Subcutaneous adipose tissue (tissue), 4 donors: ENCODE measurements around the gene POU2F1. TPM values are rescaled to one million over a fixed set of nuclear protein-coding genes. Genes with fewer than 3 reads are reported as not detected.

Source experiments
- CTCF ChIP-seq: fragments of 450-650 bp; IDR thresholded peaks from one replicate; pipeline ENCODE4 v1.5.1; 2016; ENCODE audit warnings: low read depth, mild to moderate bottlenecking, control low read depth, antibody characterized with exemption, moderate library complexity
- total RNA-seq, 4 donors: library from RNA; depleted of rRNA; stranded (reverse); fragments of >200 nt; gene quantifications; one replicate each; pipeline ENCODE4 v1.1.0, GENCODE V29; 2016

POU2F1 gene
- total RNA-seq, 4 donors from 2014 or later, result 17.1 to 40.6 (median 20.5) TPM

GRCh38 chr1:167472752-167473521 lies 252.3 kb downstream of the POU2F1 start:
- TF ChIP-seq CTCF, result no peak

- TF ChIP-seq CTCF, result no peak
Measured at GRCh38 chr1:167473761-167474160, 253.1 kb downstream of the POU2F1 start.

- TF ChIP-seq CTCF, result no peak
Measured at GRCh38 chr1:167474191-167474641, 253.5 kb downstream of the POU2F1 start.

GRCh38 chr1:167476061-167476460 lies 255.4 kb downstream of the POU2F1 start:
- no peak for TF ChIP-seq CTCF

Other genes starting within 250 kb of the POU2F1 start
- under 1 TPM in 1 of 4 donors, not detected in 3; under 0.01 TPM for gene ILDR2, start 245.3 kb upstream of the POU2F1 start, total RNA-seq
- under 1 TPM in 1 of 4 donors, not detected in 3; 0.33 TPM for gene MAEL, start 231.6 kb upstream of the POU2F1 start, total RNA-seq
- gene GPA33, start 130.5 kb upstream of the POU2F1 start, total RNA-seq, result 1 to 10 TPM in 1 of 4 donors, under 1 TPM in 1, not detected in 2; 0.75 to 1.2 TPM
- gene STYXL2, start 126.8 kb upstream of the POU2F1 start, total RNA-seq, result 1 to 10 TPM in 1 of 4 donors, under 1 TPM in 2, not detected in 1; 0.16 to 1.4 (median 0.22) TPM